DOHH2 (cell line): ENCODE data around the gene LYVE1.

Experiments
- CTCF ChIP-seq: fragments of 200-600 bp; sonication (generic); IDR thresholded peaks from one replicate; pipeline ENCODE4 v1.5.1; 2014; ENCODE audit warnings: antibody characterized with exemption, mild to moderate bottlenecking, low read depth, low read length; ENCODE audit not compliant: poor library complexity, severe bottlenecking
- EZH2phosphoT487 ChIP-seq: fragments of 200-600 bp; sonication (generic); IDR thresholded peaks from 2 replicates; pipeline ENCODE4 v1.6.1; 2017; ENCODE audit warnings: borderline replicate concordance, mild to moderate bottlenecking, antibody characterized with exemption, low read length, moderate library complexity, mixed read lengths

- TF ChIP-seq CTCF (no peak), EZH2phosphoT487 (no peak)
Observed at GRCh38 chr11:10515418-10515817, 53.0 kb downstream of the LYVE1 start.
